GM12878 (cell line): Measurements from ENCODE around the gene NLRC5. TPM values are rescaled to one million over a fixed set of nuclear protein-coding genes. Genes with fewer than 3 reads are reported as not detected.
A peak's percentile ranks its signal among the peaks of the same experiment; 100 is the strongest.

Experiments used
- ATF7 ChIP-seq: fragments of 450-650 bp; IDR thresholded peaks from 2 replicates; pipeline ENCODE4 v1.6.1; 2016; ENCODE audit warnings: low read depth, mild to moderate bottlenecking
- BACH1 ChIP-seq: fragments of 450-650 bp; IDR thresholded peaks from 2 replicates; pipeline ENCODE4 v1.6.1; 2017; ENCODE audit warnings: mild to moderate bottlenecking, borderline replicate concordance
- CEBPB ChIP-seq, 2 experiments: fragments of 150-350 bp in 1 of 2; IDR thresholded peaks; 2 replicates each; pipeline ENCODE4 v1.6.1; 2012 to 2014; ENCODE audit warnings: low read depth in 2 of 2, low read length in 2 of 2, borderline replicate concordance in 1 of 2, inconsistent platforms in 1 of 2
- CHD2 ChIP-seq: IDR thresholded peaks from 2 replicates; pipeline ENCODE4 v1.6.1; 2011; ENCODE audit warnings: low read depth, low read length, improper control_type of control experiment, borderline replicate concordance
- EED ChIP-seq: sonication (generic); IDR thresholded peaks from 2 replicates; pipeline ENCODE4 v1.6.1; 2016; ENCODE audit warnings: antibody characterized with exemption, low read depth
- ETV6 ChIP-seq, 2 experiments: fragments of 450-650 bp in 1 of 2; IDR thresholded peaks in 1 of 2; conservative IDR thresholded peaks in 1 of 2; 2 replicates each; pipeline ENCODE4 v1.6.1; 2014; ENCODE audit warnings: antibody characterized with exemption in 1 of 2, borderline replicate concordance in 1 of 2, low read depth in 1 of 2, mild to moderate bottlenecking in 1 of 2, moderate library complexity in 1 of 2
- FOXK2 ChIP-seq: fragments of 450-650 bp; IDR thresholded peaks from 2 replicates; pipeline ENCODE4 v1.6.1; 2017; ENCODE audit warnings: mild to moderate bottlenecking, moderate library complexity
- GABPA ChIP-seq: IDR thresholded peaks from 2 replicates; pipeline ENCODE4 v1.6.1; 2014; ENCODE audit warnings: antibody characterized with exemption, low read depth, mild to moderate bottlenecking, inconsistent platforms
- NBN ChIP-seq: fragments of 450-650 bp; IDR thresholded peaks from 2 replicates; pipeline ENCODE4 v1.6.1; 2016
- POLR2AphosphoS2 ChIP-seq: IDR thresholded peaks from 2 replicates; pipeline ENCODE4 v1.6.1; 2011; ENCODE audit warnings: low read depth, mild to moderate bottlenecking, low read length, improper control_type of control experiment, moderate library complexity
- POU2F2 ChIP-seq: IDR thresholded peaks from 3 replicates; pipeline ENCODE4 v1.6.1; 2011; ENCODE audit warnings: low read depth, mild to moderate bottlenecking, low read length, borderline replicate concordance
- SIX5 ChIP-seq: IDR thresholded peaks from 2 replicates; pipeline ENCODE4 v1.6.1; 2011; ENCODE audit warnings: mild to moderate bottlenecking, low read depth, low read length, moderate library complexity; ENCODE audit not compliant: severe bottlenecking
- STAT3 ChIP-seq: IDR thresholded peaks from 2 replicates; pipeline ENCODE4 v1.6.1; 2011; ENCODE audit warnings: low read depth, low read length, improper control_type of control experiment
- TAF1 ChIP-seq: IDR thresholded peaks from 2 replicates; pipeline ENCODE4 v1.6.1; 2011; ENCODE audit warnings: mild to moderate bottlenecking, low read depth, low read length, borderline replicate concordance
- TCF12 ChIP-seq: IDR thresholded peaks from 2 replicates; pipeline ENCODE4 v1.6.1; 2011; ENCODE audit warnings: low read depth, mild to moderate bottlenecking, low read length
- TCF7 ChIP-seq: IDR thresholded peaks from 2 replicates; pipeline ENCODE4 v1.6.1; 2014; ENCODE audit warnings: antibody characterized with exemption, borderline replicate concordance
- WRNIP1 ChIP-seq: IDR thresholded peaks from 2 replicates; pipeline ENCODE4 v1.6.1; 2011; ENCODE audit warnings: low read depth, low read length, improper control_type of control experiment, borderline replicate concordance
- ZNF217 ChIP-seq: fragments of 450-650 bp; IDR thresholded peaks from 2 replicates; pipeline ENCODE4 v1.6.1; 2017; ENCODE audit warnings: antibody characterized with exemption, mild to moderate bottlenecking
- ZNF274 ChIP-seq: IDR thresholded peaks from one replicate; pipeline ENCODE4 v1.8.0; 2011; ENCODE audit not compliant: insufficient read length, insufficient read depth
- ZNF384 ChIP-seq: IDR thresholded peaks from 2 replicates; pipeline ENCODE4 v1.6.1; 2012; ENCODE audit warnings: low read depth, mild to moderate bottlenecking, low read length, improper control_type of control experiment, borderline replicate concordance
- polyA plus RNA-seq, 11 experiments: library from polyadenylated mRNA; depleted of rRNA in 4 of 11; unstranded in 6 of 11; stranded (reverse) in 5 of 11; fragments of >200 nt; fragmentation: Nextera tagmentation in 4 of 11; fragmentation: Illumina TruSeq in 1 of 11; extraction: Ambion mirVana in 4 of 11; extraction: Trizol in 1 of 11; gene quantifications; 1 replicate in 1 of 11; 2 replicates in 10 of 11; pipeline versions ENCODE4 v1.2.1 to v1.2.3, GENCODE V29; 2011 to 2016; ENCODE audit warnings: inconsistent platforms in 2 of 11, missing spikeins in 2 of 11, low read depth in 1 of 11
- total RNA-seq, 4 experiments: library from RNA; depleted of rRNA in 3 of 4; stranded (reverse); fragments of >200 nt in 3 of 4; fragmentation: Illumina TruSeq in 1 of 4; extraction: Trizol in 1 of 4; gene quantifications; 2 replicates each; pipeline versions ENCODE4 v1.2.1 to v1.2.3, GENCODE V29; 2013 to 2021
- TF ChIP-seq, protein P1 (sequence below): IDR thresholded peaks from 2 replicates; pipeline ENCODE4 v1.6.1; 2011; ENCODE audit warnings: borderline replicate concordance, low read depth, mild to moderate bottlenecking, moderate library complexity, low read length; ENCODE audit not compliant: insufficient read depth, poor library complexity, severe bottlenecking
- TF ChIP-seq, protein P2 (sequence below): fragments of 450-650 bp; IDR thresholded peaks from 2 replicates; pipeline ENCODE4 v1.6.1; 2017; ENCODE audit warnings: borderline replicate concordance
- TF ChIP-seq, protein P3 (sequence below): fragments of 450-650 bp; IDR thresholded peaks from 2 replicates; pipeline ENCODE4 v1.6.1; 2017; ENCODE audit warnings: mild to moderate bottlenecking, moderate library complexity

The NLRC5 gene
- total and polyA plus RNA-seq, 10 of the 15 experiments (the other 5 are each of a cell fraction or from before 2014, with no cell fraction given), result 13.1 to 105 (median 57.3) TPM

DNA sequence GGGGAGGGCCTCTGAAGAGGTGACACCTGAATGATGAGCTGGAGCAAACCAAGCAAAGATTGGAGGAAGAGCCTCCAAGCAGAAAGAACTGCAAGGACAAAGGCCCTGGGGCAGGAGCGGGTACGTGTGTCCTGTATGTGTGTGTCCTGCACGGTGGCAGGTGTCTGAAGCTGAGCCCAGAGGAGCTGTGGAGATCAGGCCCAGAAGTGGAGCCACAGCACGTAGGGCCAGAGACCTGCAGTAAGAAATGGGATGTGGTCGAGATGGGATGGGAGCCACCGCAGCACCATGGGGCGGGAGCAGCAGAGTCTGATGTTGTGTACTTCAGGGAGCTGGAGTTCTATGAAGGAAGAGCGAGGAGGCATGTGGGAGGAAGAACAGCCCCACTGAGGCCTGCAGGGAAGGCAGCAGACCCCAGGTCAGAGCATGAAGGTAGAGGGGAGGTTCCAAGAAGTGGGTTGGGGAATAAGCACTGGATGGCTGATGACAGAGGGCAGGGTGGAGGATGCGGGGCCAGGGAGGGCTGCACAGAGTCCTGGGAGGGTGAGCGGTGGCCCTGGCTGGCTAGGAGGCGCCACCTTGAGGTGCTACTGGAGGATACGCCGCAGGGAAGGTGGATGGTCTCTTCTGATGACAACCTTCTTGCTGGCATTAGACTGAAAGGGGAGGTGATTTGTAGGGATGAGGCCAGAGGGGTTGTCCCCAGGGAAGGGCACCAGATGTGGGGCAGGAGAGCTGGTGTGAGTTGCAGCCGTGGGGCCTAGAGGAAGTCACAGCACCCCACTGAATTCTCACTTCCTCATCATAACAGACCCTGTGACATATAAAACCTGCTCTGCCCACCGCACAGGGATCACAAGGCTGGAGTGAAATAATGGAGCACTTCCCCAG lies 38.2 kb upstream of the NLRC5 start (continued):
- TF ChIP-seq, protein P1, sequence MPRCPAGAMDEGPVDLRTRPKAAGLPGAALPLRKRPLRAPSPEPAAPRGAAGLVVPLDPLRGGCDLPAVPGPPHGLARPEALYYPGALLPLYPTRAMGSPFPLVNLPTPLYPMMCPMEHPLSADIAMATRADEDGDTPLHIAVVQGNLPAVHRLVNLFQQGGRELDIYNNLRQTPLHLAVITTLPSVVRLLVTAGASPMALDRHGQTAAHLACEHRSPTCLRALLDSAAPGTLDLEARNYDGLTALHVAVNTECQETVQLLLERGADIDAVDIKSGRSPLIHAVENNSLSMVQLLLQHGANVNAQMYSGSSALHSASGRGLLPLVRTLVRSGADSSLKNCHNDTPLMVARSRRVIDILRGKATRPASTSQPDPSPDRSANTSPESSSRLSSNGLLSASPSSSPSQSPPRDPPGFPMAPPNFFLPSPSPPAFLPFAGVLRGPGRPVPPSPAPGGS, result no peak
- 0 out of 4 replicates have a peak, but pooled peaks of 1 of the 2 experiments have one; percentile 25 for TF ChIP-seq ETV6 (conservative IDR thresholded peaks at IDR 0.05 in 1 of 2, IDR thresholded peaks at IDR 0.05 in 1 of 2; ENCODE audit: borderline replicate concordance in 1 of 2, low read depth in 1 of 2)
- no peak for TF ChIP-seq ZNF384
- 0 out of 2 replicates have a peak, but pooled peaks have one; percentile 52 for TF ChIP-seq ZNF217
- no peak for TF ChIP-seq TCF7
- TF ChIP-seq STAT3, result no peak
- TF ChIP-seq FOXK2, result no peak; the same call in 1 of the 2 replicates
- TF ChIP-seq, protein P2, sequence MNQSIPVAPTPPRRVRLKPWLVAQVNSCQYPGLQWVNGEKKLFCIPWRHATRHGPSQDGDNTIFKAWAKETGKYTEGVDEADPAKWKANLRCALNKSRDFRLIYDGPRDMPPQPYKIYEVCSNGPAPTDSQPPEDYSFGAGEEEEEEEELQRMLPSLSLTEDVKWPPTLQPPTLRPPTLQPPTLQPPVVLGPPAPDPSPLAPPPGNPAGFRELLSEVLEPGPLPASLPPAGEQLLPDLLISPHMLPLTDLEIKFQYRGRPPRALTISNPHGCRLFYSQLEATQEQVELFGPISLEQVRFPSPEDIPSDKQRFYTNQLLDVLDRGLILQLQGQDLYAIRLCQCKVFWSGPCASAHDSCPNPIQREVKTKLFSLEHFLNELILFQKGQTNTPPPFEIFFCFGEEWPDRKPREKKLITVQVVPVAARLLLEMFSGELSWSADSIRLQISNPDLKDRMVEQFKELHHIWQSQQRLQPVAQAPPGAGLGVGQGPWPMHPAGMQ, result no peak
- TF ChIP-seq GABPA, result no peak
- TF ChIP-seq CHD2, result 0 out of 2 replicates have a peak, but pooled peaks have one; percentile 20
- no peak for TF ChIP-seq TAF1
- TF ChIP-seq ZNF274, result no peak
- TF ChIP-seq WRNIP1, result no peak
- TF ChIP-seq SIX5, result no peak
- TF ChIP-seq BACH1, result peak; percentile 60; the same call in 1 of the 2 replicates
- 0 out of 2 replicates have a peak, but pooled peaks have one; percentile 17 for TF ChIP-seq EED
- peak; percentile 42 for TF ChIP-seq ATF7
- TF ChIP-seq TCF12, result peak; percentile 73; the same call in 1 of the 2 replicates
- TF ChIP-seq POLR2AphosphoS2, result no peak
- peak; percentile 75; the same call in 1 of the 2 replicates for TF ChIP-seq NBN
- 0 out of 3 replicates have a peak, but pooled peaks have one; percentile 31 for TF ChIP-seq POU2F2
- TF ChIP-seq, protein P3, sequence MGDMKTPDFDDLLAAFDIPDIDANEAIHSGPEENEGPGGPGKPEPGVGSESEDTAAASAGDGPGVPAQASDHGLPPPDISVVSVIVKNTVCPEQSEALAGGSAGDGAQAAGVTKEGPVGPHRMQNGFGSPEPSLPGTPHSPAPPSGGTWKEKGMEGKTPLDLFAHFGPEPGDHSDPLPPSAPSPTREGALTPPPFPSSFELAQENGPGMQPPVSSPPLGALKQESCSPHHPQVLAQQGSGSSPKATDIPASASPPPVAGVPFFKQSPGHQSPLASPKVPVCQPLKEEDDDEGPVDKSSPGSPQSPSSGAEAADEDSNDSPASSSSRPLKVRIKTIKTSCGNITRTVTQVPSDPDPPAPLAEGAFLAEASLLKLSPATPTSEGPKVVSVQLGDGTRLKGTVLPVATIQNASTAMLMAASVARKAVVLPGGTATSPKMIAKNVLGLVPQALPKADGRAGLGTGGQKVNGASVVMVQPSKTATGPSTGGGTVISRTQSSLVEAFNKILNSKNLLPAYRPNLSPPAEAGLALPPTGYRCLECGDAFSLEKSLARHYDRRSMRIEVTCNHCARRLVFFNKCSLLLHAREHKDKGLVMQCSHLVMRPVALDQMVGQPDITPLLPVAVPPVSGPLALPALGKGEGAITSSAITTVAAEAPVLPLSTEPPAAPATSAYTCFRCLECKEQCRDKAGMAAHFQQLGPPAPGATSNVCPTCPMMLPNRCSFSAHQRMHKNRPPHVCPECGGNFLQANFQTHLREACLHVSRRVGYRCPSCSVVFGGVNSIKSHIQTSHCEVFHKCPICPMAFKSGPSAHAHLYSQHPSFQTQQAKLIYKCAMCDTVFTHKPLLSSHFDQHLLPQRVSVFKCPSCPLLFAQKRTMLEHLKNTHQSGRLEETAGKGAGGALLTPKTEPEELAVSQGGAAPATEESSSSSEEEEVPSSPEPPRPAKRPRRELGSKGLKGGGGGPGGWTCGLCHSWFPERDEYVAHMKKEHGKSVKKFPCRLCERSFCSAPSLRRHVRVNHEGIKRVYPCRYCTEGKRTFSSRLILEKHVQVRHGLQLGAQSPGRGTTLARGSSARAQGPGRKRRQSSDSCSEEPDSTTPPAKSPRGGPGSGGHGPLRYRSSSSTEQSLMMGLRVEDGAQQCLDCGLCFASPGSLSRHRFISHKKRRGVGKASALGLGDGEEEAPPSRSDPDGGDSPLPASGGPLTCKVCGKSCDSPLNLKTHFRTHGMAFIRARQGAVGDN, result peak; percentile 62; the same call in 1 of the 2 replicates
- no peak for TF ChIP-seq CEBPB (IDR thresholded peaks at IDR 0.05; ENCODE audit: borderline replicate concordance in 1 of 2, low read depth in 2 of 2, low read length in 2 of 2)
